PC-9 (cell line): ENCODE results near the gene EXOSC3. TPM values are rescaled to one million over a fixed set of nuclear protein-coding genes. Genes with fewer than 3 reads are reported as not detected.

Source experiments
- BruUV-seq: library from RNA; stranded (reverse); fragments of 400-500 nt; replicated peaks from 2 replicates; lab custom pipeline; 2021; lab: Mats Ljungman, UMichigan
- CTCF ChIA-PET: fragments of 300-600 bp; sonication (Branson Sonifier 250); formaldehyde crosslinking; loops from one replicate; lab custom pipeline; 2022; ENCODE audit warnings: antibody characterized with exemption; lab: Charles Lee
- POLR2A ChIA-PET: fragments of 300-600 bp; sonication (Branson Sonifier 250); formaldehyde crosslinking; loops from one replicate; lab custom pipeline; 2022; ENCODE audit warnings: antibody characterized with exemption; ENCODE audit not compliant: unreplicated experiment; lab: Charles Lee
- DNase-seq, 2 experiments: peaks; one replicate each; pipeline versions ENCODE4 v3.0.0 to v3.0.0-alpha.2; 2015 to 2022; ENCODE audit warnings: mixed read lengths in 1 of 2
- H2AFZ ChIP-seq: fragments of 200-600 bp; sonication (generic); 2 replicates; pipeline ENCODE4 v1.8.1; 2017; ENCODE audit warnings: antibody characterized with exemption
- H3F3A ChIP-seq: fragments of 200-600 bp; sonication (generic); 2 replicates; pipeline ENCODE4 v1.8.1; 2017; ENCODE audit warnings: antibody characterized with exemption, mild to moderate bottlenecking, low read depth; ENCODE audit not compliant: insufficient read depth
- H3K27ac ChIP-seq: fragments of 200-600 bp; sonication (generic); 2 replicates; pipeline ENCODE4 v1.6.1; 2016; ENCODE audit warnings: mixed run types
- H3K27me3 ChIP-seq: fragments of 200-600 bp; sonication (generic); 2 replicates; pipeline ENCODE4 v1.6.1; 2016; ENCODE audit warnings: low read depth, mixed run types; ENCODE audit not compliant: insufficient read depth
- H3K36me3 ChIP-seq: fragments of 200-600 bp; sonication (generic); 2 replicates; pipeline ENCODE4 v1.6.1; 2016; ENCODE audit warnings: low read depth, mixed run types
- H3K4me1 ChIP-seq: fragments of 200-600 bp; sonication (generic); replicated peaks from 2 replicates; pipeline ENCODE4 v1.6.1; 2016; ENCODE audit warnings: mixed run types; ENCODE audit not compliant: insufficient read depth
- H3K4me2 ChIP-seq: fragments of 200-600 bp; sonication (generic); 2 replicates; pipeline ENCODE4 v1.6.1; 2017; ENCODE audit warnings: mixed run types
- H3K4me3 ChIP-seq: fragments of 200-600 bp; sonication (generic); 2 replicates; pipeline ENCODE4 v1.6.1; 2016; ENCODE audit warnings: mixed run types
- H3K79me2 ChIP-seq: fragments of 200-600 bp; sonication (generic); 2 replicates; pipeline ENCODE4 v1.6.1; 2017; ENCODE audit warnings: low read depth, mixed run types
- H3K9me2 ChIP-seq: fragments of 200-600 bp; sonication (generic); 2 replicates; pipeline ENCODE4 v1.8.1; 2017; ENCODE audit warnings: mild to moderate bottlenecking; ENCODE audit not compliant: insufficient read depth
- H3K9me3 ChIP-seq: fragments of 200-600 bp; sonication (generic); 2 replicates; pipeline ENCODE4 v1.8.1; 2016; ENCODE audit warnings: low read depth; ENCODE audit not compliant: insufficient read depth
- H4K20me1 ChIP-seq: fragments of 200-600 bp; sonication (generic); 2 replicates; pipeline ENCODE4 v1.8.1; 2017; ENCODE audit not compliant: insufficient read depth
- EZH2 ChIP-seq: fragments of 200-600 bp; sonication (generic); IDR thresholded peaks from 2 replicates; pipeline ENCODE4 v1.8.0; 2017; ENCODE audit warnings: antibody characterized with exemption, low read depth
- intact Hi-C: fragments of 100-400 bp; cut with micrococcal nuclease; formaldehyde crosslinking; loops from one replicate; pipeline ENCODE4 v1.10.0; 2022; ENCODE audit not compliant: unreplicated experiment
- total RNA-seq: library from RNA; stranded (reverse); gene quantifications from 2 replicates; pipeline ENCODE4 v1.2.3, GENCODE V29; 2021
- TF ChIP-seq, protein P1 (sequence below): fragments of 200-600 bp; sonication (generic); conservative IDR thresholded peaks from 2 replicates; pipeline ENCODE4 v1.6.1; 2017; ENCODE audit warnings: mixed run types, antibody characterized with exemption, mild to moderate bottlenecking, moderate library complexity

EXOSC3 gene
- total RNA-seq, 1 experiment from 2014 or later = 24.7 TPM

GRCh38 chr9:37790096-37790495, 5.2 kb upstream of the EXOSC3 start:
- ChIA-PET POLR2A (no interaction called here), CTCF (no interaction called here)
- no peaks in the 10 kb centered on the region for H3K27me3 ChIP-seq
- H3K79me2 ChIP-seq = peaks cover 7% of the 10 kb centered on the region; the same call in 1 of the 2 replicates
- BruUV-seq = no TSS peak
- no peaks in the 10 kb centered on the region for H3K9me3 ChIP-seq
- no peaks in the 10 kb centered on the region for H4K20me1 ChIP-seq
- no peak overlapping the region for H3K4me2 ChIP-seq
- intact Hi-C loops = no loop called here
- H2AFZ ChIP-seq = no peak overlapping the region
- no peaks in the 10 kb centered on the region for H3F3A ChIP-seq
- no peak for DNase-seq
- 0 out of 2 replicates have a peak, but pooled peaks cover 4% of the 10 kb centered on the region for H3K4me1 ChIP-seq
- no peaks in the 10 kb centered on the region for H3K36me3 ChIP-seq
- no peak for TF ChIP-seq EZH2
- no peak overlapping the region for H3K27ac ChIP-seq
- no peak overlapping the region for H3K4me3 ChIP-seq
- H3K9me2 ChIP-seq = no peaks in the 10 kb centered on the region

DNA sequence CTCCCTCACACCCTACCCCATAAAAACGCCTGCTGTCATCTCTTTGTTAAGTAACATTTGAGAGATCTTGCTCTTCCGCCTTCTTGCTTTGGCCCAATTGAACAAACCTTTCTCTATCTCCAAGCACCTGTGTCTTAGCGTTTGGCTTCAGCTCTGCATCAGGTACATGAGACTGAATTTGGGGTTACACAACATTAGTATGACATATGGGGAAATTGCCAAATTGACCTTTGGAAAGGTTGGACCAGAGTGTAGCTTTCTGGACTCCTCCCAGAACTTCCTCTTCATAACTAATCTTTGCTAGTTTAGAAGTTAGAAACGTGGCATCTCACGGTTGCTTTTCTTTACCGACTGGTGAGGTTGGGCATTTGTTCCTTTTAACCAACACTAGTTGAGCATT, 3.5 kb upstream of the EXOSC3 start:
- no peaks in the 10 kb centered on the region for H4K20me1 ChIP-seq
- H3K9me2 ChIP-seq = no peaks in the 10 kb centered on the region
- no peak overlapping the region for H2AFZ ChIP-seq
- no peak for DNase-seq
- BruUV-seq = no TSS peak
- no peak overlapping the region for H3K4me3 ChIP-seq
- H3K4me1 ChIP-seq = peaks cover 11% of the 10 kb centered on the region; the same call in 1 of the 2 replicates
- CTCF ChIA-PET = no interaction called here
- no peak overlapping the region for H3K27ac ChIP-seq
- no peak for TF ChIP-seq EZH2
- H3K9me3 ChIP-seq = no peaks in the 10 kb centered on the region
- intact Hi-C loops = no loop called here
- H3K36me3 ChIP-seq = no peaks in the 10 kb centered on the region; the same call in 1 of the 2 replicates
- H3K27me3 ChIP-seq = no peaks in the 10 kb centered on the region
- no peaks in the 10 kb centered on the region for H3F3A ChIP-seq
- H3K79me2 ChIP-seq = peaks cover 23% of the 10 kb centered on the region
- no peak overlapping the region for H3K4me2 ChIP-seq
- POLR2A ChIA-PET = no interaction called here

DNA sequence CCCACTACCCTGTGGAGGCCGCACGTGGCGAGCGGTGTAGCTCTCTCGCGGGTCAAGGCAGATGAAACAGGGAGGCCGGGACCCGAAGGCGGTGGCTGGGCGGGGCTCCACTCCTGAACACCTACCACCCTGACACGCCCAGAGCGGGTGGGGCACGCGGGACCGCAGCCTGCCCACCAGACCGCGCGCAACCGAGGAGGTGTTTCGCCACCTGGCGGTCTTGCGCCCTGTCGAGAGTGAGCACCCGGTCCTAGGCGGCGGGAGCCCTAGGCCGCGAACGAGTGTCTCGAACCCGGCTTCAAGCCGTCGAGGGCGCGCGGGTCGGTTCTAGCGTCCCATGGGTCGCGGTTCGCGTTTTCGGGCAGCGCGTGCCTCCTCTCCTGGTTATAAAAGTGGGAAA, 2.2 kb upstream of the EXOSC3 start:
- POLR2A ChIA-PET = no interaction called here
- no TSS peak for BruUV-seq
- intact Hi-C loops = no loop called here

DNA sequence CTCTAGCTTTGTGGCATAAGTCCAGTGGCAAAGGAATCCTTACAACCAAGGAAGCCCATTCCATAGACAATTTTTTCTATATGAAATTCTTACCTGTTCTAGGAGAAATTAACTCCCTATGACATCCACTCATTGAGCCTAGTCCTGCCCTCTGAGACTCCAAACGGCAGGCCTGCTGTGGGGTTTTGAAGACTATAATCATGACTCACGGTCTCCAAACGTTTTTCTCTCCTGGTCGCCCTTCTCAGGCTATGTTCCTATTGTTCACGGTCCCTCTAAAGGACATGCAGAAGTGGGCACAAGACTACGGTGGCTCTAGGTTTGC, 611 bp downstream of the EXOSC3 start:
- Histone ChIP-seq H3F3A (no peaks in the 10 kb centered on the region), H3K27ac (peak overlapping the region; percentile 50; the same call in 1 of the 2 replicates), H3K4me3 (peak overlapping the region; percentile 98), H3K9me2 (no peaks in the 10 kb centered on the region), H3K36me3 (no peaks in the 10 kb centered on the region; the same call in 1 of the 2 replicates), H2AFZ (peak overlapping the region; percentile 99), H3K4me2 (peak overlapping the region; percentile 85), H3K79me2 (peaks cover 37% of the 10 kb centered on the region), H3K9me3 (no peaks in the 10 kb centered on the region), H3K27me3 (no peaks in the 10 kb centered on the region), H3K4me1 (peaks cover 12% of the 10 kb centered on the region; the same call in 1 of the 2 replicates), H4K20me1 (no peaks in the 10 kb centered on the region; the same call in 1 of the 2 replicates)
- DNase-seq = no peak
- TF ChIP-seq EZH2 = no peak
- TF ChIP-seq, protein P1, sequence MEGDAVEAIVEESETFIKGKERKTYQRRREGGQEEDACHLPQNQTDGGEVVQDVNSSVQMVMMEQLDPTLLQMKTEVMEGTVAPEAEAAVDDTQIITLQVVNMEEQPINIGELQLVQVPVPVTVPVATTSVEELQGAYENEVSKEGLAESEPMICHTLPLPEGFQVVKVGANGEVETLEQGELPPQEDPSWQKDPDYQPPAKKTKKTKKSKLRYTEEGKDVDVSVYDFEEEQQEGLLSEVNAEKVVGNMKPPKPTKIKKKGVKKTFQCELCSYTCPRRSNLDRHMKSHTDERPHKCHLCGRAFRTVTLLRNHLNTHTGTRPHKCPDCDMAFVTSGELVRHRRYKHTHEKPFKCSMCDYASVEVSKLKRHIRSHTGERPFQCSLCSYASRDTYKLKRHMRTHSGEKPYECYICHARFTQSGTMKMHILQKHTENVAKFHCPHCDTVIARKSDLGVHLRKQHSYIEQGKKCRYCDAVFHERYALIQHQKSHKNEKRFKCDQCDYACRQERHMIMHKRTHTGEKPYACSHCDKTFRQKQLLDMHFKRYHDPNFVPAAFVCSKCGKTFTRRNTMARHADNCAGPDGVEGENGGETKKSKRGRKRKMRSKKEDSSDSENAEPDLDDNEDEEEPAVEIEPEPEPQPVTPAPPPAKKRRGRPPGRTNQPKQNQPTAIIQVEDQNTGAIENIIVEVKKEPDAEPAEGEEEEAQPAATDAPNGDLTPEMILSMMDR = no peak
- CTCF ChIA-PET = no interaction called here
- intact Hi-C loops = no loop called here
- POLR2A ChIA-PET = interaction anchor here (0.6 kb wide), 1 partner anchor 192 kb away, joined by 3 read pairs; the partner anchor contains the start of gene TOMM5
- BruUV-seq = no TSS peak

More for the DNA sequence above, 2.2 kb upstream of the EXOSC3 start:
- Histone ChIP-seq H4K20me1 (no peaks in the 10 kb centered on the region; the same call in 1 of the 2 replicates), H3K4me1 (peaks cover 12% of the 10 kb centered on the region; the same call in 1 of the 2 replicates), H3K27me3 (no peaks in the 10 kb centered on the region), H3K4me3 (no peak overlapping the region), H3K9me2 (no peaks in the 10 kb centered on the region), H3K79me2 (peaks cover 35% of the 10 kb centered on the region), H3F3A (no peaks in the 10 kb centered on the region), H2AFZ (no peak overlapping the region), H3K27ac (no peak overlapping the region), H3K4me2 (no peak overlapping the region), H3K9me3 (no peaks in the 10 kb centered on the region), H3K36me3 (no peaks in the 10 kb centered on the region; the same call in 1 of the 2 replicates)
- no peak for TF ChIP-seq EZH2
- TF ChIP-seq, protein P1 = no peak
- DNase-seq = no peak
- CTCF ChIA-PET = no interaction called here
